Activated T-helper 9 cell treated with anti-CD3 and anti-CD28 coated beads, Interleukin-2, amount 50 U/mL, for 16 hours (primary cell): Measurements from ENCODE around the gene CLEC9A.

ENCODE experiments used
- DNase-seq: peaks from one replicate; pipeline ENCODE4 v3.0.0-alpha.2; 2020; ENCODE audit warnings: low read depth

CLEC9A gene

DNA sequence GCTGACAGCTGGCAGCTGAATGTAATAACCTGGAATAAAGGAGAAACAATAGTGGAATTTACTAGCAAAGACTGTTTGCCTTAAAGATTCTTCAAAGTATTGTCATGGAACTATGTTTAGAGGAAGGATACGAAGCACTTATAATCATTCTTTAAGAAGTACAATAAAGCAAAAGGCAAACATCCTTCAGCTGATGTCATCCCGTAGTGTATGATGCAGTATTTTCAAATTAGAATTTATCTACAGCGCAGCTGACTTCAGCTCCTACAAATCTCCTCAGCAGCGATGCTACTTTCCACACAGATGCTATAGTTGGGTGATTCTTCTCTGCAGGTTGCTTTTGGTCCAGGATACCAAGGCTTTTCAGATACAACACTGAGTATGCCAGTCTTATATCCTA lies 36.8 kb downstream of the CLEC9A start:
- no peak for DNase-seq

DNA sequence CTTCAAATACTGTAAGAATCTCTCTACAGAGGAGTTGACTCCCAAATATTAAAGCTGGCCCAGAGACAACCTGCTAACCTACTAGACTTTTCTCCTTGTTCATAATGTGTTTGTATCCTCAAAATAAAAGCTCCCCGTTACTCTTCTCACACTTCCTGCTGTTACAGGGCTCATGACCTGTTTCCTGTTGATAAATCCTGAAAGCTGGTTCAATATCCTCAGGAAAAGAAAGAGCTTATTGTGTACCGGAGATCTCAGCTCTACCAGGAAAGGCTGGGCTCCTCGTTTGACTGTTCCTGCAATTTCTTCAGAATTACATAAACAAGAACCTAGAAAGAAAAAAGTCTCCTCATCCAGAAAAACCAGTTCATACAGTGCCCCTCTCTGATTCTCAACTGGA lies 37.5 kb downstream of the CLEC9A start:
- no peak for DNase-seq

DNA sequence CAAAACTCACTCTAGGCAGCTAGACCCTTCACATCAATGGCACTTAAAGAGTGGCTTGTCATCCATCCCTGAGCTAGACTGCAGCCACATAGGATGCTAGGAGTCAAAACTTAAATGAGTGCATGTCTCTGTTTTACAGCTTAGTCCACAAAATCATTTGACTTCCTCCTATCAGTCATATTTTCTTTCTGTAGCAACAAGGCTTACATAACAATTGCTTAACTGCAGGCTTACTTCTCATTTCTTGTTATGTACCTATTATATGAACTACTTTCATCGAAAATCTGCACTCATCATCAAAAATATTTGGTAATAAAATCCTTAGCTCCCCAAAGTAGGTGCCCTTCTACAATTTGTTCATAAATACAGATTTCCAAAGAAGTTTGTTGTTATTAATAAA lies 38.2 kb downstream of the CLEC9A start:
- DNase-seq, result no peak

DNA sequence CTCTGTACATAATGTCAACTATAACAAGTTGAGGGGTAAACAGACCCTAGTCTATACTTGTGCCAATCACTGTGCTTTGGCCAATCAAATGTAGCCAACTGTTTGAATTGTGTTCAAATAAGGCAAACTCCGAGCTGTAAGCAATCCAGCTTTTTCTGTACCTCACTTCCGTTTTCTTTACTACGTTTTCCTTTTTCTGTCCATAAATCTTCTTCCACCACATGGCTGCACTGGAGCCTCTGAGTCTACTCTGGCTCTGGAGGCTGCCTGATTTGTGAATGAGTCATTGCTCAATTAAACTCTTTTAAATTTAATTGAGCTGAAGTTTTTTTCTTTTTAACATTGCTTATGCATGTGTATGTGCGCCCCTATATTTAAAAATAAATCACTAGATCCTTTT lies 38.6 kb downstream of the CLEC9A start:
- DNase-seq, result no peak

DNA sequence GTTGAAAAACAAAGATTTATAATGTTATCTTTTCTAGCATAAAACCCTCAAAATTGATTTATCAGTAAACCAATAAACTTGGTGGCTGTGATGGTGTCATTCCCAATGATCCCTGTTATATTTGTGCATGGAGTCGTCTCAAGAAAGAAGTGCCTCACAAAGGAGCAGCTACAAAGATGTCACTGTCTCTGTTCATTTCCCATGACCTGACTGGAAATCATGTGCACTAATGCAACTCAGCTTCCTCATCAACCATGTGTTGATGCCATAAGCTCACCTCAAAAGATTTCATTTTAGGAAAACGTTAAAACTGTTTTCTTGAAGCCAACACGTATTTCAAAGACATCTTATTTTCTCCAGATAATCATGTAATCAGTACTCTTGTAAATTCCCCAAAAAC lies 39.5 kb downstream of the CLEC9A start:
- DNase-seq, result no peak

DNA sequence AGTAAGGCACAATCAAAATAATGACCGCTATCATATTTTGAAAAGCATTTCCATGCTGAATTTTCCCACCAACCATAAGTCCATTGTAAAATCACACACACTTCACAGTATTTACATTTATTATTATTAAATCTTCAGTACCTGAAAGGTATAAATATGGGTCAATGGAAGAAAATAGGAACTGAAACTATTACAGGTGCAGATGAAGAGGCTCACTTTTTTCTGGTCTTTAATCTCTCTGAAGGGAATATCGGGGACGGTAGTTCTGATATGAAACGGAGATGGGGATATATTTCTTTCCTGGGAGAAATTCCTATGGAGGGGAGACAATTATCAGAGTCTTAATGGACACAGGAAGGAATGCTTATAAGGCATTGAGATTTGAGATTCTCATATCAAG lies 39.9 kb downstream of the CLEC9A start:
- no peak for DNase-seq

DNA sequence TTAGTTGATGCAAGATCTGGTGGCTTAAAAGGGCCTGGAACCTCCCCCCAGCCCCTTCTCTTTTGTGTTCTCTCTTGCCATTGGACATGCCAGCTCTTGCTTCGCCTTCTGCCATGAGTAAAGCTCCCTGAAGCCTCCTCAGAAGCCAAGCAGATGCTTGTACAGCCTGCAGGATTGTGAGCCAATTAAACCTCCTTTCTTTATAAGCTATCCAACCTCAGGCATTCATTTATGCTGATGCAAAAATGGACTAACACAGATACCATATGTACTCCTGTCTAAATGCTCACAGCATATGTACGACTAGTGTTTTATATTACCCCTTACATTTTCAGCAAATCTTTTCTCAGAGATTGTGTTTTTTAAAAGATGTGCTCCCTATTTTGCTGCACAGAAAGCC lies 41.6 kb downstream of the CLEC9A start:
- no peak for DNase-seq

DNA sequence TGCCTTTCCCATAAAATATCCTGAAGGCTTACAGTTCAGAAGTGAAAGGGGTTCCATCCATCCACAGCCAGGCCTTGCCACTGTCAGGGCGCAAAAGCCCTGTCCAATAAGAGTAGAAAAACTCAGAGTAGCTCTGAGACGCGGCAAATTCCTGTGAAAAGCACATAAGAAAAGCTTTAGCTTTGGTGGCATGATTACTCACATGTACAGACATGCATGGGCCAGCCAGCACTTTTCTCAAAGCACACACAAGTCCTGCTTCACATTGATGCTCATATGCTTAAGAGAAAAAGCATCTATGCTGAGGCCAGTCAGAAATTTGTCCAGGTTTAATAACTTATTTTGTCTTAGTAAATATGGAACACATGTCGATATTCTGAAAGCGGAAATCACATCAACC lies 42.8 kb downstream of the CLEC9A start:
- DNase-seq, result no peak

DNA sequence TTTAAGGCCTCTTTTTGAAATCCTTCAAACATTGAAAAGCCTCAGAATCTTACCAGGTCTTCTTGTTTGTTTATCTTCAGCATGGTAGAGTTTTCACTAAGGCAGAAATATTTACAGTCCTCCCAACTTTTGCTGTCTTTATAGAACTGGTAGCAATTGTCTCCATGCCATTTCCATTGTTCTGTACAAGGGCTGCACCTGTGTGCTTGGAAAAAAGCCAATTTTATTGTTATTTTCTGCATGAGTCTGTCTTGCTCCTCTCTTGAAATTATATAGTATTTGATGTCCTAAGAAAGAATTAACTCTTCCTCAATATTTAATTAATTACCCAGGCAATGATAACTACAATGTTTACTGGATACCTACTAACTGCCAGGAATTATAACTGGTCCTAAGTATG lies 45.0 kb downstream of the CLEC9A start:
- DNase-seq, result no peak

DNA sequence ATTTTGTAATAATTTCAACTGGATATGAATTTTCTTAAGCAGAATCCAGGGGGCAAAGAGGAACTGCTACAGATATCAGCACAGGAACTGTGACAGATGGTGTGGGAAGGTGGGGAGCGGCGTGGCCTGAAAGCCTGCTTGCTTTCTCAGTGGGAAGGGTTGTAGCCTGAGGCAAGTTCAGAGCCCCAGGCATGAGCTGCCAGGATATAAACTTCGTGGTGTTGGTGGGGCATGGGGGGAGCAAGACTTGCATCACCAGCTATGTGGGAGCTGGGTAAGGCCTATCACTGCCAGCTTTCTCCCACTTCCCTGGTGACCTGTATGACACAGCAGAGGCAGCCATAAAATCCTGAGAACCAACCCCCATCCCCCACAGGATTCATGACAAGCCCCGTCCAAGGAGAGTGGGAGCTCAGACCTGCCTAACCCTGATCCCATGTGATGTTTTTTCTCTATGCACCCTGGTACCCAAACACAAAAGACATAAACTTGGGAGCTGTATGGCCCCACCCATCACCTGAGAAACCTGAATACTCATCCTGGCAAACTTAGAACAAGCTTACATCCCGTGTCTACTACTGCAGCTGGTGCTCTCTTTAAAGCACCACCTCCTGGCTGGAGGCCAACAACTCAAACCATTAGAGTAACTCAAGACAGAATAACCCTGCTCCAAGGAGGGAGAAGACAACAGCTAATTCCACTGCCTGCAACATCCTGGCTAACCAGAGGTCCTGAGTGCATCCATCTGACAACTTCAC lies 51.8 kb downstream of the CLEC9A start:
- DNase-seq, result no peak

DNA sequence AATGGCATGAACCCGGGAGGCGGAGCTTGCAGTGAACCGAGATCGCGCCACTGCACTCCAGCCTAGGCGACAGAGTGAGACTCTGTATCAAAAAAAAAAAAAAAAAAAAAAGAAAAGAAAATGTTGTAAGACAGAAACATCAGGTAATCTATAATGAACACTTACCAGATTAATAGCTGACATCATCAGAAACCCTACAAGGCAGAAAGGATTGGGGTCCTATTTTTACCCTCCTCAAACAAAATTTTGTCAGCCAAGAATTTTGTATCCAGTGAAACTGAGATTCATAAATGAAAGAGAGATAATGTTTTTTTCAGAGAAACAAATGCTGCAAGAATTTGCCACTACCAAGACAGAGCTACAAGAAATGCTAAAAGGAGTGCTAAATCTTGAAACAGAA lies 54.3 kb downstream of the CLEC9A start:
- DNase-seq, result no peak

DNA sequence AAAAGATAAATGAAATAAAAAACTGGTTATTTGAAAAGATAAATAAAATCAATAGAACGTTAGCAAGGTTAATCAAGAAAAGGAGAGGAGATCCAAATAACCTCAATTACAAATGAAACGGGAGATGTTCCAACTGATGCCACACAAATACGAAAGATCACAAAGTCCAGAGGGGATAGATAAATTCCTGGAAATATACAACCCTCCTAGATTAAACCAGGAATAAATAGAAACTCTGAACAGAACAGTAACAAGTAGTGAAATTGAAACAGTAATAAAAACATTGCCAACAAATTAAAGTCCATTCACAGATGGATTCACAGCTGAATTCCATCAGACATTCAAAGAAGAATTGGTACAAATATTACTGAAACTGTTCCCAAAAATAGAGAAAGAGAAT lies 55.9 kb downstream of the CLEC9A start:
- no peak for DNase-seq

DNA sequence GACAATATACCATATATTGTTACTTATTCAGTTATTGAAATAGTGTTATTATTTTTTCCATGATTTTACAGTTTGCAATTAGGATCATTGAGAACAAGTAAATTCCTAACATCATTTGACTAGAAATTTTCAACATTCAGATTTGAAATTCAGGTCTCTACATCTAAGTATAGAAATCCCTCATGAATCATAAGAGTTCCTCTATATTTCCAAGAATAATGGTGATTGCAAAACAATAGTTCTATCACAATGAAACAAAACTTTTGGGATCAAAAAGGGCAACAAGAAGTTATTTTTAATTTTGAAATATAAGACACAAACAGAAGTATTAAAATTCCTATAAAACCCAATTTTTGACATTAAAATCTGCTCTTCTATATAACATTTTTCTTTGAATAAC lies 57.5 kb downstream of the CLEC9A start:
- no peak for DNase-seq

DNA sequence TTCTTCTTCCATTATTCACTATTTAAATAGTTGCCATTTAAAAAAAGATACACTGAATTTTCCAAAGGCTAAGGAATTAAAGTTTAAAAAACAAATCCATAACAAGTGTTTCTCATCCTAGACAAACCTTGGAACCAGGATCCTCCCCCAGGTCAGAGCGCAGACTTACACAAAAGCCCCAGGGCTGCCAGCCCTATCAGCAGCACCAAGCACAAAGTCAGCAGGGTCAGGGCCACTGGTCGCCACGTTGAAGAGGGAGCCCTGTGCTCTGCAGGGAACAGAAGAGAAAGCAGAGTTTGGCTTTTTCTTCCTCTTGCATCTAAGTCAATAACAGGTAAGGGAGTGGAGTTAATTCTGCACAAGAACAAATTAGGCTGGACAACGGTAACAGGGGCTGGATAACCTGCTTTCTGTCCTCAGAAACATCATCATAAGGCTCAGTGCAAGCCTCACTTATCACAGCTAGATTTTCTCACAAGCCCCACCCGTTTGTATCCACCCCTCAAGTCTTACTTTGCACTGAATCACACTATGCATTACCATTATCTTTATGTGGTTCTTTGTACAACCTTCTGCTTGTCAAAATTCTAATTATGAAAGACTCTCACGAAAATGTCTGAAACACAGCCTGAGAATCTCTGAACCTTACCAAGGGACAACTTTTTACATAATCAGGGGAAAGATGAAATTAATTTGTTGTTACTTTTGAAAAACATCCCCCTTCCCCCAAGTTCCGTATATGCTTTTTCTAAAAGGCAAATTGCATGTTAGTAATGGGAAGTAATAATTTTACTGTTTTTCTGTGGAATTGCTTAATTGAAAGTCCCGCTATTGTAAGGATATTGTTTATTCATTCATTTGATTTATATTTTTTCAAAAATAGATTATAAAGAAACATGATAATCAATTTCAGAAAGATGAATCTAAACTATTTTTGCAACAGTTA lies 58.7 kb downstream of the CLEC9A start:
- DNase-seq, result no peak

DNA sequence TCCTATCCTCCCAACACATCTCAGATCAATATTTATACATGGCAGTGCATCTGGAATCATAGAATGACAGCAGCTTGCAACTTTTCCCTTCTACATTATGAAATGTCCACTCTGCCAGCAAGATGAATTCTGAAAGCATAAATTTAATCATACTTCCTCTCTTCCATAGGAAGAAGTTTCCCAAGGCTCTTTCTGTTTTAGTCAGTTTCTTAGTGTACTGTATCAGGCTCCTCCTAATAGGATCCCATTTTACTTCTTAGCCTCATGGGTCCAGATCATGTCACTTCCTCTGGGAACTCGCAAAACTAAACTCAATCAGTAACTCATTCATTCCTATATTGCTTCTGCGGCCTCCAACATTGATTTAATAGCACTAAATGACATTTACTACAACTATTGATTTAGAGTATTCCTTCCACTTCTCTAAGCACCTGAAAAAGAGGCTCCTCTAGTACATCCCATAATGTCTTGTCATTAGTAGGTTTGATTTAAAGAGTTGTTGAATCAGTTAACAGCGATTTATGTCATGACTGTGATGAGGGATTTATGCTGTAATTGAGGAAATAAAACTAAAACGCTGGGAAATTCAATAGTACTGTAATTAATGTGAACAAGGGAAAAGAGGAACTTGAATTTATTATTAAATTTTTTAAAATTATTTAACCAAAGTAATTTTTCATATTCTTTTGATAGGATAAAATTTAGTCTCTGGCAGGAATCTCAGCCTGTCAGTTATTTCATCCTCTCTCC lies 64.3 kb downstream of the CLEC9A start:
- no peak for DNase-seq

DNA sequence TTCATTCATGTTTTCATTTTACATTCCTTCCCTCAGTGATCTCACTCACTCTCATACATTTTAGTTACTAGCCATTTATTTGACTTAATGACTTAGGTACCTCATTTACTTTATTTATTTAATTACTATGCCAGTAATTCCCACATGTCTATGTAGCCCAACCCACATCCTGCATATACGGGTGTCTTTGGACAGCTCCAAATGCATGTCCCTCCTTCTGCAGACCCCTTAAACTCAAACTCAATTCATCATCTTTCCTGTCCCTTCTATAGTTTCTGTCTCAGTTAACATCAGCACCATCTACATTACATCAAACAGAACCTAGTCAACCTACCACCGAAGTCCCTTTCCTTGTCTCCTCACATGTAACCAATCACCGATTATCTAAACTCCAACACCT lies 65.5 kb downstream of the CLEC9A start:
- no peak for DNase-seq

DNA sequence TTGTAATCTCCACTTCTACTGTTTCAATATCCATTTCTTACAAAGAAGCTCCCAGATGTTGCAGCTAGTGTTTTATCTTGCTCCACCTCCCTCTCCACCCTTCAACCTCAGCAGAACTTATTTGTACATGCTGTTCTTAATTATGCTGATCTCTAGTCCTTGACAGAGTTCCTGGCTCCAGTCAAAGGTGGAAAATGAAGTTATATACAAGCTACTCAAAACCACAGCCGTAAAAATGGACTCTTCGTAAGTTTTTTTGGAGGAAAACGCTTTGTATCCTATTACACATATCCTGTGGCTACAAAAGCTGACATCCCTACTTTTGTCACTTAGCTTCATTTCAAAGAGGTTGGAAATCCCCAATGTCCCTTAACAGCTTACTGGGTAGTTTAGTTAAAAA lies 67.0 kb downstream of the CLEC9A start:
- no peak for DNase-seq

DNA sequence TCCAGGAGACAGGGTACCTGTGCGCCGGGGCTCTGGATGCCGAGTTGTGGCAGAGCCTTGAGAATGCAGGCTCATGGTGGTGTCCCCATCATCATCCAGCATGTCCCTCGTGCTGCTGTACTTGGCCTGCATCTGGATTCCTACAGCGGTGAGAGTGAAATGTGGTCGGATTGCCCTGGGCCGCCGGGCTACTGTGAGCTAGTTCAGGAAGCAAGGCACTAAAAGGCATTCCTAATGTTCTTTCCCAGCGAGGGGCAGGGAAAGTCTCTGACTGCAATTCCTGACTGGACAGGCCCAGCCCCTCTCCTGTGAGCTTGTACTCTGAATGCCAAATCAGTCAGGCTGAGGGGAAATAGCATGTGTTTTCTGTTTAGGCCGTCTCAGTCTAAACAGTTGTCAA lies 68.3 kb downstream of the CLEC9A start, which contains the start of gene CLEC1A:
TSS of gene CLEC1A (minus strand) at position 195 of the 400 bp plus-strand sequence. CDS start at position 132, 63 bp downstream.
- no peak for DNase-seq

DNA sequence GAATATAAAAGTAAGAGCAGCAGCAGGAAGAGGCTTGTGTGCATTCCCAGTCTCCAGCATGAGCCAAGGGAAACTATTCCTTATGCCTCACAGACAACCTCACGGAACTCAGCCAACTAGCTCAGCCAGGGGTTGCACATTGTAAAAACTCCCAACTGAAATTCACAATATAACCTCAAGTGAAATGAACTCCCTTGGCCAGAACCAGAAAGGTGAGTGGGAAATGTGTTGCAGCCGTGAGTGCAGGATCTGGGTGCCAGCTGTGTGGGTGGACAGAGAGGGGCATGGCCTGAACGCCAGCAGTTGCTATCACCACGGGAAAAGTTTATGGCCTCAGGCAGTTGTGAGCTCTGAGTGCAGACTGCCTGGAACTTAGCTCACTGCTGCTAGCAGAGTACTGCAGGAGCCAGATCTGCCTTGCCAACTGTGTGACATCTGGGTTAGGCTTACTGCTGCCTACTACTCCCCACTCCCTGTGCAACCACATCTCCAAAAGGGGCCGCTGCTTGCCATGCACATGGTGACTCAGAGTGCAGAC lies 70.6 kb downstream of the CLEC9A start:
- no peak for DNase-seq

DNA sequence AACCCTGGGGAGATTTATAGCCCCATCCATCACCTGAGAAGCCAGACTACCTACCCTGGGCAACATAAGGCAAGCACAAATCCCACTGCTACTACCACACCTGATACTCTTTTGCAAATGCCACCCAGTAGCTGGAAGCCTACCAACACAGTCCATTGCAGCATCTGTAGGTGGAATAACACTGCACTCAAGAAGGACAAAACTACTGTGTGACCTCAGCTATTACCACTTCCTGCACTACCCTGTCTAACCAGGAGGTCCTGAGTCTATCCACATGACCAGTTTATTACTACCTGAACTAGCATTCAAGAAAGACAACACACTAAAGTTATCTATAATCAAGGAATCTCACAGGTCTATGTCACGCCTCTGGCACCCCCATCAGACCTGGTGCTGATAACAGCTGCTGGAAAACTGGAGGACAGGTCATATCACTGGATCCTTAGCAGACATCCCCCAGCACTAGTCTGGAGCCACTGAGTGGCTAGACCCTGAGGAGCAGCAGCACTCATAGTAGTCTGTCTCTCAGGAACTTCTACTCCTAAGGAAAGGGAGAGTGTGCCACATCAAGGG lies 71.3 kb downstream of the CLEC9A start:
- DNase-seq, result no peak

DNA sequence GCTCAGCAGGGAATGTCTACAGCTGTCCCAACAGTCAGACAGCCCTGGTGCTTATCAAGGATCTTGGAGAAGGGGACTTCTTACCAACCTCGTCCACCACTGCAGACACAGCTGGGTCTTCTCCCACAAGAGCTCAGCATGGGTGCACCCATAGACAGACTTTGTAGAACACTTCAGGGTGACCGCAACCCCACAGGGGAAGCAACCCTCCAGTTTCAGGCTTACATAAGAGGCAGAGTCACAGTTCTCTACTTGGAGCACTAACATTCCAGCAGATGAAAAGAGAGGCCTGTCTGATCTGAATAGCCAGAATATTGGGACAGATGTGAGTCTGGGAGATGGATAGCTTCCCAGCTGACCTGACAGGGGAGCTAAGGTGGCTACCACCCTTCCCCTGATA lies 71.8 kb downstream of the CLEC9A start:
- DNase-seq, result no peak

DNA sequence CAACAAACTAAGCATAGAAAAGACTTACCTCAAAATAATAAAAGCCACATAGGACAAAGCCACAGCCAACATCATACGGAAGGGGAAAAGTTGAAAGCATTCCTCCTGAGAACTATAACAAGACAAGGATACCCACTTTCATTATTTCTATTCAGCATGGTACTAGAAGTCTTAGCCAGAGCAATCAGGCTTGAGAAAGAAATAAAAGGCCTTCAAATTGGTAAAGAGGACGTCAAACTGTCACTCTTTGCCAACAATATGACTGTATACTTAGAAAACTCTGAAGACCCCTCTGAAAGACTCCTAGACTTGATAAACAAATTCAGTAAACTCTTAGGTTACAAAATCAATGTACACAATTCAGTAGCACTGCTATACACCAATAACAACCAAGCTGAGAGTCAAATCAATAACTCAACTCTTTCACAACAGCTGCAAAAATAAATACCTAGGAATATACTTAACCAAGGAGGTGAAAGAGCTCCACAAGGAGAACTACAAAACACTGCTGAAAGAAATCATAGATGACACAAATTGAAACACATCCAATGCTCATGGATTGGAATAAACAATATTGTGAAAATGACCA lies 79.9 kb downstream of the CLEC9A start:
- DNase-seq, result no peak
